SK-N-SH (cell line): ENCODE results near the gene MUSTN1. TPM values are rescaled to one million over a fixed set of nuclear protein-coding genes. Genes with fewer than 3 reads are reported as not detected.

Experiments
- CTCF ChIA-PET: fragments of 300-600, 350-600 bp; formaldehyde crosslinking; extraction: SDS; loops from one replicate; lab custom pipeline; 2021; lab: Yijun Ruan, JAX
- POLR2A ChIA-PET: fragments of 350-600 bp; sonication (Branson Sonifier 250); formaldehyde crosslinking; extraction: SDS; loops from one replicate; lab custom pipeline; 2020; ENCODE audit warnings: antibody characterized with exemption, inconsistent platforms; lab: Yijun Ruan, JAX
- DNase-seq: peaks from one replicate; pipeline ENCODE4 v3.0.0; 2012
- H2AFZ ChIP-seq: fragments of 200-600 bp; sonication (generic); 2 replicates; pipeline ENCODE4 v1.8.1; 2016; ENCODE audit warnings: antibody characterized with exemption, mild to moderate bottlenecking, low read depth
- H3F3A ChIP-seq: fragments of 200-600 bp; sonication (generic); replicated peaks from 2 replicates; pipeline ENCODE3; 2016; ENCODE audit warnings: antibody characterized with exemption, mild to moderate bottlenecking; ENCODE audit not compliant: insufficient read depth
- H3K27ac ChIP-seq, 2 experiments: fragments of 200-500 bp in 1 of 2; fragments of 200-600 bp in 1 of 2; sonication (Bioruptor generic) in 1 of 2; sonication (generic), shearing (Covaris generic) in 1 of 2; 2 replicates each; pipeline versions ENCODE4 v1.5.1 to v1.6.1; 2014 to 2016; ENCODE audit warnings: low read depth in 2 of 2, inconsistent platforms in 1 of 2, low read length in 1 of 2, mild to moderate bottlenecking in 1 of 2, mixed read lengths in 1 of 2
- H3K27me3 ChIP-seq: fragments of 200-600 bp; sonication (generic), shearing (Covaris generic); 2 replicates; pipeline ENCODE4 v1.6.1; 2016; ENCODE audit warnings: mixed run types; ENCODE audit not compliant: insufficient read depth
- H3K36me3 ChIP-seq, 2 experiments: fragments of 200-500 bp in 1 of 2; fragments of 200-600 bp in 1 of 2; sonication (Bioruptor generic) in 1 of 2; sonication (generic) in 1 of 2; replicated peaks in 1 of 2; 2 replicates each; pipeline versions ENCODE3 to v1.5.1; 2014 to 2016; ENCODE audit warnings: low read length in 1 of 2, mild to moderate bottlenecking in 1 of 2; ENCODE audit not compliant: insufficient read depth in 2 of 2, control insufficient read depth in 1 of 2
- H3K4me1 ChIP-seq, 2 experiments: fragments of 200-500 bp in 1 of 2; fragments of 200-600 bp in 1 of 2; sonication (Bioruptor generic) in 1 of 2; sonication (generic), shearing (Covaris generic) in 1 of 2; 2 replicates each; pipeline versions ENCODE4 v1.5.1 to v1.6.1; 2014 to 2016; ENCODE audit warnings: low read depth in 1 of 2, low read length in 1 of 2, mixed run types in 1 of 2; ENCODE audit not compliant: insufficient read depth in 2 of 2, control insufficient read depth in 1 of 2
- H3K4me2 ChIP-seq: fragments of 200-600 bp; sonication (generic), shearing (Covaris generic); 2 replicates; pipeline ENCODE4 v1.6.1; 2017; ENCODE audit warnings: mixed run types
- H3K4me3 ChIP-seq, 2 experiments: fragments of 200-500 bp in 1 of 2; fragments of 200-600 bp in 1 of 2; sonication (Bioruptor generic) in 1 of 2; sonication (generic), shearing (Covaris generic) in 1 of 2; 2 replicates each; pipeline versions ENCODE4 v1.5.1 to v1.8.1; 2014 to 2016; ENCODE audit warnings: low read depth in 2 of 2, inconsistent platforms in 1 of 2, low read length in 1 of 2, mild to moderate bottlenecking in 1 of 2, mixed read lengths in 1 of 2, moderate library complexity in 1 of 2
- H3K79me2 ChIP-seq: fragments of 200-600 bp; sonication (generic); 2 replicates; pipeline ENCODE4 v1.8.1; 2017; ENCODE audit warnings: mild to moderate bottlenecking; ENCODE audit not compliant: insufficient read depth
- H3K9ac ChIP-seq: fragments of 200-600 bp; sonication (generic); 2 replicates; pipeline ENCODE4 v1.6.1; 2017; ENCODE audit warnings: mixed run types
- H3K9me2 ChIP-seq: fragments of 200-600 bp; sonication (generic); 2 replicates; pipeline ENCODE4 v1.6.1; 2017; ENCODE audit warnings: mixed run types
- H3K9me3 ChIP-seq: fragments of 200-600 bp; sonication (generic); 2 replicates; pipeline ENCODE4 v1.6.1; 2017; ENCODE audit warnings: mixed run types, mild to moderate bottlenecking, moderate library complexity
- H4K20me1 ChIP-seq: fragments of 200-600 bp; sonication (generic); 2 replicates; pipeline ENCODE4 v1.6.1; 2017; ENCODE audit warnings: mild to moderate bottlenecking, mixed run types; ENCODE audit not compliant: insufficient read depth
- FOSL2 ChIP-seq: IDR thresholded peaks from 2 replicates; pipeline ENCODE4 v1.4.0; 2012; ENCODE audit warnings: low read depth, mild to moderate bottlenecking, moderate library complexity, borderline replicate concordance
- FOXJ3 ChIP-seq: sonication (generic); formaldehyde crosslinking; IDR thresholded peaks from 2 replicates; pipeline ENCODE4 v1.5.1; 2020; ENCODE audit warnings: mild to moderate bottlenecking, missing genetic modification reagents
- FOXM1 ChIP-seq: IDR thresholded peaks from 2 replicates; pipeline ENCODE4 v1.4.0; 2012; ENCODE audit warnings: low read depth, mild to moderate bottlenecking
- GABPA ChIP-seq: IDR thresholded peaks from 2 replicates; pipeline ENCODE4 v1.4.0; 2012; ENCODE audit warnings: low read depth, mild to moderate bottlenecking
- IRF3 ChIP-seq: fragments of 150-350 bp; IDR thresholded peaks from 2 replicates; pipeline ENCODE4 v1.6.1; 2016; ENCODE audit warnings: mild to moderate bottlenecking, low read depth, low read length
- JUND ChIP-seq: IDR thresholded peaks from 2 replicates; pipeline ENCODE4 v1.4.0; 2012
- MAX ChIP-seq: IDR thresholded peaks from 2 replicates; pipeline ENCODE4 v1.4.0; 2012; ENCODE audit warnings: low read depth
- NFIC ChIP-seq: IDR thresholded peaks from 2 replicates; pipeline ENCODE4 v1.4.0; 2012; ENCODE audit warnings: borderline replicate concordance
- POLR2AphosphoS5 ChIP-seq: IDR thresholded peaks from 2 replicates; pipeline ENCODE4 v1.6.1; 2012; ENCODE audit warnings: low read depth, low read length
- RCOR1 ChIP-seq: fragments of 150-350 bp; IDR thresholded peaks from 2 replicates; pipeline ENCODE4 v1.6.1; 2017; ENCODE audit warnings: antibody characterized with exemption, low read length
- SIN3A ChIP-seq: IDR thresholded peaks from 2 replicates; pipeline ENCODE4 v1.6.1; 2012; ENCODE audit warnings: low read depth, mild to moderate bottlenecking, low read length, moderate library complexity, borderline replicate concordance
- TCF12 ChIP-seq: IDR thresholded peaks from 2 replicates; pipeline ENCODE4 v1.4.0; 2012
- TEAD4 ChIP-seq: IDR thresholded peaks from 2 replicates; pipeline ENCODE4 v1.4.0; 2012; ENCODE audit warnings: mild to moderate bottlenecking, borderline replicate concordance; ENCODE audit not compliant: insufficient read depth
- USF1 ChIP-seq: IDR thresholded peaks from 2 replicates; pipeline ENCODE4 v1.4.0; 2012; ENCODE audit warnings: low read depth, borderline replicate concordance
- ZBTB33 ChIP-seq: IDR thresholded peaks from 2 replicates; pipeline ENCODE4 v1.4.0; 2012; ENCODE audit warnings: low read depth, borderline replicate concordance
- WGBS: methylation state at CpG from one replicate; pipeline ENCODE4 v1.1.6; 2017; ENCODE audit warnings: low lambda C conversion rate; 5-methylcytosine and 5-hydroxymethylcytosine counted together
- polyA plus RNA-seq, 3 experiments: library from polyadenylated mRNA; depleted of rRNA; stranded (reverse); fragments of >200 nt; gene quantifications; 2 replicates each; pipeline ENCODE4 v1.2.3, GENCODE V29; 2012
- TF ChIP-seq, protein P1 (sequence below): fragments of 150-350 bp; IDR thresholded peaks from 2 replicates; pipeline ENCODE4 v1.6.1; 2017; ENCODE audit warnings: antibody characterized with exemption, low read length, low read depth, borderline replicate concordance
- TF ChIP-seq, protein P2 (sequence below): fragments of 200-600 bp; sonication (generic); IDR thresholded peaks from 2 replicates; pipeline ENCODE4 v1.6.1; 2017; ENCODE audit warnings: antibody characterized with exemption, mild to moderate bottlenecking, moderate library complexity
- TF ChIP-seq, protein P3 (sequence below): IDR thresholded peaks from 2 replicates; pipeline ENCODE4; 2012

The MUSTN1 gene
- polyA plus RNA-seq, 1 of the 3 experiments (the other 2 are of a cell fraction): 0.54 TPM

DNA sequence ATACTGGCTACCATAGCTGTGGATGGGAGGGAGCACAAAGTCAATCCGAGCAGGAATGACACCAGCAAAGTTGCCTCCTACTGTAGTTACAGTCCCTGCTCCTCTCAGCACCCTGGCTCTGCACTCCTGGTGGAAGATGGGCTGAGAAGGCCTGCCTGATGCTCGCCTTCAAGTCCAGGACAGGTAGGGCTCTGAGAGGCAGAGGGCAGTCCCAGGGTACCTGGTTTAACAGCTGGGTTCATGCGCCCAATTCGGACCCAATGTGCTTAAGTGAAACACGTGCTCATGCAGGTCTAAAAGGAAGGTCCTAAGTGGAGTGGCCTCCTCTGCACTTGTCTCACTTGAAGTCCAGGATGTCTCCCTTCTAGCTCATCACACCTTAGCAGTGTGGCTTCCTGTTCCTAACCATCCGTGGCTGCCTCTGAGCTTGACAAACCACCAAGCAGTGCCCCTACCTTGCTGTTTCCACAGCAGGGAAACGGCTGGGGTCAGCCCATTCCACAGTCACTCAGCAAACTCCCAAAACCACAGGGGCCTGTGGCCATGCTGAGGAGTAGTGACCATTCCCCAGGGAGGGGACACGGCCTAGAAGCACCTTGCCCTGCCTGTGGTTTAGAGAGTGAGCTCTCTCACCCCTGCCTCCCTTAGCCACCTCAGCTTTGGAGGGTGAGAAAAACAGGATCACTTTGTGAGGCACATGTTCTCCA is 3.9 kb upstream of the MUSTN1 start (continued):
- TF ChIP-seq GABPA: no peak
- TF ChIP-seq USF1: no peak
- no peak for TF ChIP-seq SIN3A
- no peak for TF ChIP-seq FOXM1
- TF ChIP-seq, protein P1, sequence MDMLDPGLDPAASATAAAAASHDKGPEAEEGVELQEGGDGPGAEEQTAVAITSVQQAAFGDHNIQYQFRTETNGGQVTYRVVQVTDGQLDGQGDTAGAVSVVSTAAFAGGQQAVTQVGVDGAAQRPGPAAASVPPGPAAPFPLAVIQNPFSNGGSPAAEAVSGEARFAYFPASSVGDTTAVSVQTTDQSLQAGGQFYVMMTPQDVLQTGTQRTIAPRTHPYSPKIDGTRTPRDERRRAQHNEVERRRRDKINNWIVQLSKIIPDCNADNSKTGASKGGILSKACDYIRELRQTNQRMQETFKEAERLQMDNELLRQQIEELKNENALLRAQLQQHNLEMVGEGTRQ: no peak
- TF ChIP-seq, protein P2, sequence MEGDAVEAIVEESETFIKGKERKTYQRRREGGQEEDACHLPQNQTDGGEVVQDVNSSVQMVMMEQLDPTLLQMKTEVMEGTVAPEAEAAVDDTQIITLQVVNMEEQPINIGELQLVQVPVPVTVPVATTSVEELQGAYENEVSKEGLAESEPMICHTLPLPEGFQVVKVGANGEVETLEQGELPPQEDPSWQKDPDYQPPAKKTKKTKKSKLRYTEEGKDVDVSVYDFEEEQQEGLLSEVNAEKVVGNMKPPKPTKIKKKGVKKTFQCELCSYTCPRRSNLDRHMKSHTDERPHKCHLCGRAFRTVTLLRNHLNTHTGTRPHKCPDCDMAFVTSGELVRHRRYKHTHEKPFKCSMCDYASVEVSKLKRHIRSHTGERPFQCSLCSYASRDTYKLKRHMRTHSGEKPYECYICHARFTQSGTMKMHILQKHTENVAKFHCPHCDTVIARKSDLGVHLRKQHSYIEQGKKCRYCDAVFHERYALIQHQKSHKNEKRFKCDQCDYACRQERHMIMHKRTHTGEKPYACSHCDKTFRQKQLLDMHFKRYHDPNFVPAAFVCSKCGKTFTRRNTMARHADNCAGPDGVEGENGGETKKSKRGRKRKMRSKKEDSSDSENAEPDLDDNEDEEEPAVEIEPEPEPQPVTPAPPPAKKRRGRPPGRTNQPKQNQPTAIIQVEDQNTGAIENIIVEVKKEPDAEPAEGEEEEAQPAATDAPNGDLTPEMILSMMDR: no peak

DNA sequence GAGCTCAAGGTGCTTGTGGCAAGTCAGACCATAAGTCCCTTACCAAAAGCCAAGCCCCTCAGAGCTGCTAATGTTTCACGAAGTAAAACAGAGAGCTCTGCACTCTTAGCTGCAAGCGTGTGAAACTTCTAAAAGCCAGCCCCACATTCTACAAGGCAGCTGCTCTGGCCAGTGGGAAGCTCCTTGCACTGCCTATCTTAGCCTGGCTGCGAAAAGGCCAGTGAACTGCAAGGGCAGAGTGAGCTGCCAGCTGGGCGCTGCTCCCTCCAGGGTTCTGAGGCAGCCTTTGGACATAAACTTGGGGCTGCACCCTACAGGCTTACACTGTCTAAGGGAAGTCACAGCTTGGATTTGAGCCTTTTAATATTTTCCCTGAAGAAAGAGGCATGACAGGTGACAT is 2.2 kb upstream of the MUSTN1 start:
- WGBS: 95% methylated on average over 4 of the region's 4 CpGs
- TF ChIP-seq TCF12 (no peak), FOSL2 (no peak), POLR2AphosphoS5 (no peak), MAX (no peak), IRF3 (no peak), FOXM1 (no peak), RCOR1 (no peak), FOXJ3 (no peak), USF1 (no peak), SIN3A (no peak), TEAD4 (no peak), NFIC (no peak), JUND (no peak), ZBTB33 (no peak)
- TF ChIP-seq, protein P2: no peak
- TF ChIP-seq, protein P3, sequence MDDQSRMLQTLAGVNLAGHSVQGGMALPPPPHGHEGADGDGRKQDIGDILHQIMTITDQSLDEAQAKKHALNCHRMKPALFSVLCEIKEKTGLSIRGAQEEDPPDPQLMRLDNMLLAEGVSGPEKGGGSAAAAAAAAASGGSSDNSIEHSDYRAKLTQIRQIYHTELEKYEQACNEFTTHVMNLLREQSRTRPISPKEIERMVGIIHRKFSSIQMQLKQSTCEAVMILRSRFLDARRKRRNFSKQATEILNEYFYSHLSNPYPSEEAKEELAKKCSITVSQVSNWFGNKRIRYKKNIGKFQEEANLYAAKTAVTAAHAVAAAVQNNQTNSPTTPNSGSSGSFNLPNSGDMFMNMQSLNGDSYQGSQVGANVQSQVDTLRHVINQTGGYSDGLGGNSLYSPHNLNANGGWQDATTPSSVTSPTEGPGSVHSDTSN: no peak
- TF ChIP-seq, all 33 proteins: peak for 0
- Histone ChIP-seq H3F3A (no peaks in the 10 kb centered on the region), H3K27me3 (no peaks in the 10 kb centered on the region), H3K79me2 (no peaks in the 10 kb centered on the region), H3K4me2 (no peak overlapping the region), H3K9ac (no peak overlapping the region), H3K9me3 (no peaks in the 10 kb centered on the region), H3K4me1 (peaks cover 0 to 3% of the 10 kb centered on the region in 2 experiments; a peak in 1 of 4 replicates), H2AFZ (no peak overlapping the region), H3K27ac (no peak overlapping the region), H4K20me1 (0 out of 2 replicates have a peak, but pooled peaks cover 3% of the 10 kb centered on the region), H3K4me3 (no peak overlapping the region), H3K9me2 (no peaks in the 10 kb centered on the region), H3K36me3 (peaks cover 0 to 5% of the 10 kb centered on the region in 2 experiments)
- no peak for DNase-seq
- ChIA-PET POLR2A (no interaction called here), CTCF (interaction anchor here (0.8 to 2.5 kb wide), 3 partner anchors 14 to 235 kb away, joined by 3 to 10 read pairs (median 4); no protein-coding TSS in a partner anchor)
